Caco-2 (cell line): ENCODE measurements around the gene FAAP20. TPM values are rescaled to one million over a fixed set of nuclear protein-coding genes. Genes with fewer than 3 reads are reported as not detected.

Source experiments
- BruUV-seq: library from RNA; stranded (reverse); fragments of 400-500 nt; replicated peaks from 2 replicates; lab custom pipeline; 2021; lab: Mats Ljungman, UMichigan
- CTCF ChIA-PET: fragments of 300-600 bp; sonication (Branson Sonifier 250); formaldehyde crosslinking; loops from one replicate; lab custom pipeline; 2022; ENCODE audit warnings: antibody characterized with exemption; lab: Charles Lee
- POLR2A ChIA-PET: fragments of 300-600 bp; sonication (Branson Sonifier 250); formaldehyde crosslinking; loops from one replicate; lab custom pipeline; 2022; ENCODE audit warnings: antibody characterized with exemption; lab: Charles Lee
- DNase-seq, 2 experiments: peaks; one replicate each; pipeline versions ENCODE4 v3.0.0 to v3.0.0-alpha.2; 2020 to 2022
- H3K27me3 ChIP-seq: replicated peaks from 2 replicates; pipeline ENCODE4 v1.6.0; 2011; ENCODE audit warnings: low read length; ENCODE audit not compliant: control insufficient read depth, insufficient read depth
- H3K36me3 ChIP-seq: 2 replicates; pipeline ENCODE4 v1.5.1; 2011; ENCODE audit warnings: low read length; ENCODE audit not compliant: control insufficient read depth, insufficient read depth
- H3K4me1 ChIP-seq: fragments of 250-450 bp; sonication (Bioruptor Pico); 2 replicates; pipeline ENCODE4 v1.5.1; 2020; ENCODE audit warnings: mild to moderate bottlenecking
- H3K4me3 ChIP-seq: 2 replicates; pipeline ENCODE4 v1.5.1; 2011; ENCODE audit warnings: low read depth, mild to moderate bottlenecking, control low read depth, low read length
- H3K9me3 ChIP-seq: fragments of 250-450 bp; sonication (Bioruptor Pico); 2 replicates; pipeline ENCODE4 v1.5.1; 2020; ENCODE audit warnings: mild to moderate bottlenecking, moderate library complexity
- H3K27ac Mint-ChIP-seq: one replicate; pipeline ENCODE4 v1.8.0; 2022; ENCODE audit warnings: mixed read lengths; ENCODE audit not compliant: unreplicated experiment
- H3K27me3 Mint-ChIP-seq: one replicate; pipeline ENCODE4 v1.8.0; 2022; ENCODE audit warnings: mixed read lengths; ENCODE audit not compliant: insufficient read depth, unreplicated experiment
- H3K36me3 Mint-ChIP-seq: one replicate; pipeline ENCODE4 v1.8.0; 2022; ENCODE audit warnings: mild to moderate bottlenecking, mixed read lengths; ENCODE audit not compliant: insufficient read depth, unreplicated experiment
- H3K4me1 Mint-ChIP-seq: one replicate; pipeline ENCODE4 v1.8.0; 2022; ENCODE audit warnings: low read depth, mixed read lengths; ENCODE audit not compliant: unreplicated experiment
- H3K4me3 Mint-ChIP-seq: one replicate; pipeline ENCODE4 v1.8.0; 2022; ENCODE audit warnings: mild to moderate bottlenecking, moderate library complexity, mixed read lengths; ENCODE audit not compliant: unreplicated experiment
- H3K9me3 Mint-ChIP-seq: one replicate; pipeline ENCODE4 v1.8.0; 2022; ENCODE audit warnings: mixed read lengths; ENCODE audit not compliant: unreplicated experiment
- intact Hi-C: fragments of 100-400 bp; cut with micrococcal nuclease; formaldehyde crosslinking; loops from one replicate; pipeline ENCODE4 v1.10.0; 2022; ENCODE audit not compliant: unreplicated experiment
- total RNA-seq: library from RNA; stranded (reverse); gene quantifications from 2 replicates; pipeline ENCODE4 v1.2.3, GENCODE V29; 2022
- TF ChIP-seq, protein P1 (sequence below), 2 experiments: fragments of 200-600 bp in 1 of 2; IDR thresholded peaks; 1 replicate in 1 of 2; 2 replicates in 1 of 2; pipeline versions ENCODE4 v1.5.1 to v1.8.0; 2011 to 2022; ENCODE audit warnings: antibody characterized with exemption in 1 of 2, control low read depth in 1 of 2, inconsistent platforms in 1 of 2, low read depth in 1 of 2, low read length in 1 of 2, mild to moderate bottlenecking in 1 of 2, moderate library complexity in 1 of 2; ENCODE audit not compliant: insufficient read depth in 1 of 2, severe bottlenecking in 1 of 2, unreplicated experiment in 1 of 2

The FAAP20 gene
- total RNA-seq, 1 experiment from 2014 or later = 72.4 TPM

DNA sequence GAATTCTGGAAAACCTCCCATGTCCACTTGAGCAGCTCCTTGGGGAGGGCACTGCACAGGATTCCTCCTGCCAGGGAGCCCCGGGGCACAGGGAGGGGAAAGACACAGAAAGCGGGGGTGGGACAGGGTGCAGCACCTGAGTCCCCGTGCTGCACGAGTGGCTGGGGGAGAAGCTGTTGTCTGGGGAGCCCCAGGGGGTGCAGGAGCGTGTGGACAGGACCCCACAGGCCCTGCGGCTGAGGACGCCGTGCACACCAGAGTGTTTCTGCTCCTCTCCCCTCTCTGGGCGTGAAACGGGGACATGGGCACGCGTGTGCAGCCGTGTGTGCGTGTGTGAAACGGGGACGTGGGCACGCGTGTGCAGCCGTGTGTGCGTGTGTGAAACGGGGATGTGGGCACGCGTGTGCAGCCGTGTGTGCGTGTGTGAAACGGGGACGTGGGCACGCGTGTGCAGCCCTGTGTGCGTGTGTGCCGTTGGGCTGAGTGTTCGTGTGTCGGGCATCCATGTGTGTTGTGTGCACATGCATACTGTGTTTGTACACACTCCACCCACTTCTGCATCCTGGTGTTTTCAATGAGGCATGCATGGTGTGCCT lies 21.9 kb downstream of the FAAP20 start:
- TF ChIP-seq, protein P1, sequence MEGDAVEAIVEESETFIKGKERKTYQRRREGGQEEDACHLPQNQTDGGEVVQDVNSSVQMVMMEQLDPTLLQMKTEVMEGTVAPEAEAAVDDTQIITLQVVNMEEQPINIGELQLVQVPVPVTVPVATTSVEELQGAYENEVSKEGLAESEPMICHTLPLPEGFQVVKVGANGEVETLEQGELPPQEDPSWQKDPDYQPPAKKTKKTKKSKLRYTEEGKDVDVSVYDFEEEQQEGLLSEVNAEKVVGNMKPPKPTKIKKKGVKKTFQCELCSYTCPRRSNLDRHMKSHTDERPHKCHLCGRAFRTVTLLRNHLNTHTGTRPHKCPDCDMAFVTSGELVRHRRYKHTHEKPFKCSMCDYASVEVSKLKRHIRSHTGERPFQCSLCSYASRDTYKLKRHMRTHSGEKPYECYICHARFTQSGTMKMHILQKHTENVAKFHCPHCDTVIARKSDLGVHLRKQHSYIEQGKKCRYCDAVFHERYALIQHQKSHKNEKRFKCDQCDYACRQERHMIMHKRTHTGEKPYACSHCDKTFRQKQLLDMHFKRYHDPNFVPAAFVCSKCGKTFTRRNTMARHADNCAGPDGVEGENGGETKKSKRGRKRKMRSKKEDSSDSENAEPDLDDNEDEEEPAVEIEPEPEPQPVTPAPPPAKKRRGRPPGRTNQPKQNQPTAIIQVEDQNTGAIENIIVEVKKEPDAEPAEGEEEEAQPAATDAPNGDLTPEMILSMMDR (IDR thresholded peaks at IDR 0.05; ENCODE audit: insufficient read depth in 1 of 2, low read depth in 1 of 2, low read length in 1 of 2, severe bottlenecking in 1 of 2, unreplicated experiment in 1 of 2) = no peak
- Mint-ChIP-seq H3K27me3 (no peaks in the 10 kb centered on the region), H3K9me3 (no peaks in the 10 kb centered on the region), H3K27ac (no peak overlapping the region), H3K4me1 (no peaks in the 10 kb centered on the region), H3K4me3 (no peak overlapping the region), H3K36me3 (peaks cover 6% of the 10 kb centered on the region)
- DNase-seq = no peak
- no peaks in the 10 kb centered on the region for H3K4me1 ChIP-seq
- no TSS peak for BruUV-seq
- intact Hi-C loops = no loop called here
- H3K9me3 ChIP-seq = no peaks in the 10 kb centered on the region
- POLR2A ChIA-PET = no interaction called here
- no peaks in the 10 kb centered on the region; the same call in 1 of the 2 replicates for H3K36me3 ChIP-seq
- H3K4me3 ChIP-seq = no peak overlapping the region
- CTCF ChIA-PET = no interaction called here
- H3K27me3 ChIP-seq = no peaks in the 10 kb centered on the region

DNA sequence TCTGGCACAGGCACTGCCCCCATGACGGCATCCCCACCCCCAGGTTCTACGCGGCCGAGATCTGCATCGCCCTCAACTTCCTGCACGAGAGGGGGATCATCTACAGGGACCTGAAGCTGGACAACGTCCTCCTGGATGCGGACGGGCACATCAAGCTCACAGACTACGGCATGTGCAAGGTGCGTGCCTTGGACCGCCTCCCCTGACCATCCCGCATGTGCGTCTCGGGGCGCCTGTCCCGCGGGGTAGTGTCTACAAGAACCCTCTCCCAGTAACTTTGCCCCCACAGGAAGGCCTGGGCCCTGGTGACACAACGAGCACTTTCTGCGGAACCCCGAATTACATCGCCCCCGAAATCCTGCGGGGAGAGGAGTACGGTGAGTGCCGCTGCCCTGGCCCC lies 22.6 kb downstream of the FAAP20 start:
- no peak overlapping the region for H3K4me3 Mint-ChIP-seq
- H3K9me3 Mint-ChIP-seq = no peaks in the 10 kb centered on the region
- TF ChIP-seq, protein P1 (IDR thresholded peaks at IDR 0.05; ENCODE audit: insufficient read depth in 1 of 2, low read depth in 1 of 2, low read length in 1 of 2, severe bottlenecking in 1 of 2, unreplicated experiment in 1 of 2) = no peak
- no peak overlapping the region for H3K4me3 ChIP-seq
- no peak for DNase-seq
- CTCF ChIA-PET = no interaction called here
- no peaks in the 10 kb centered on the region for H3K27me3 ChIP-seq
- no peaks in the 10 kb centered on the region for H3K4me1 Mint-ChIP-seq
- H3K36me3 Mint-ChIP-seq = peaks cover 6% of the 10 kb centered on the region
- POLR2A ChIA-PET = no interaction called here
- H3K27ac Mint-ChIP-seq = no peak overlapping the region
- intact Hi-C loops = no loop called here
- no peaks in the 10 kb centered on the region; the same call in 1 of the 2 replicates for H3K36me3 ChIP-seq
- H3K4me1 ChIP-seq = no peaks in the 10 kb centered on the region
- H3K27me3 Mint-ChIP-seq = no peaks in the 10 kb centered on the region
- H3K9me3 ChIP-seq = no peaks in the 10 kb centered on the region
- BruUV-seq = no TSS peak

DNA sequence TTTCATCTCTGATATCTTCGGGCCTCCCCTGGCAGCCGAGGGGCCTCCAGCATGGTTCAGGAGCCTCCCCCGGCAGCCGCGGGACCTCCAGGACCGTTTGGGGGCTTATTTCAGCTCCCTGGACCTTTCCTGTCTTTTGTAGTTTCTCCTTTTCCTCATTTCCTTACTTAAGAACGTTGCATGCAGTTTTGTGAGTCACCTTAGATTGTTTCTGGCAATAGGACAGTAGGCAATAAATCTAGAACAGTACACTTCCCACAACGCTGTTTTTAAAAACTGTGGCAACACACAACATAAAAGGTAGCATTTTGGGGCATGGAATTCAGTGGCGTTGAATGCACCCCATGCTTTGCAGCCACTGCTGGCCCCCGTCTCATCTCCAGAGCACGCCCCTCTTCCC lies 24.4 kb downstream of the FAAP20 start:
- H3K4me3 ChIP-seq = no peak overlapping the region
- H3K27me3 ChIP-seq = no peaks in the 10 kb centered on the region
- no peaks in the 10 kb centered on the region for H3K4me1 ChIP-seq
- no peak overlapping the region for H3K4me3 Mint-ChIP-seq
- DNase-seq = no peak
- TF ChIP-seq, protein P1 (IDR thresholded peaks at IDR 0.05; ENCODE audit: insufficient read depth in 1 of 2, low read depth in 1 of 2, low read length in 1 of 2, severe bottlenecking in 1 of 2, unreplicated experiment in 1 of 2) = no peak
- H3K27me3 Mint-ChIP-seq = no peaks in the 10 kb centered on the region
- CTCF ChIA-PET = no interaction called here
- H3K4me1 Mint-ChIP-seq = no peaks in the 10 kb centered on the region
- POLR2A ChIA-PET = no interaction called here
- no peaks in the 10 kb centered on the region for H3K9me3 ChIP-seq
- H3K27ac Mint-ChIP-seq = no peak overlapping the region
- BruUV-seq = no TSS peak
- intact Hi-C loops = no loop called here
- H3K36me3 ChIP-seq = no peaks in the 10 kb centered on the region; the same call in 1 of the 2 replicates
- H3K9me3 Mint-ChIP-seq = no peaks in the 10 kb centered on the region
- H3K36me3 Mint-ChIP-seq = peaks cover 6% of the 10 kb centered on the region
